B cell (primary cell): Measurements from ENCODE around the gene PPP3CA. TPM values are rescaled to one million over a fixed set of nuclear protein-coding genes. Genes with fewer than 3 reads are reported as not detected.

Experiments used
- ATAC-seq: fragments of 200-7000 bp; cut with Tn5 transposase; one replicate; pipeline ENCODE4 v1.10.0; 2021; ENCODE audit warnings: low read depth, mild to moderate bottlenecking, moderate number of reproducible peaks, moderate library complexity
- CTCF ChIA-PET: fragments of 350-600 bp; sonication (Branson Sonifier 250); formaldehyde crosslinking; loops from one replicate; lab custom pipeline; 2021; ENCODE audit warnings: antibody characterized with exemption, inconsistent platforms; lab: Charles Lee
- POLR2A ChIA-PET: fragments of 350-600 bp; sonication (Branson Sonifier 250); formaldehyde crosslinking; loops from one replicate; lab custom pipeline; 2021; ENCODE audit warnings: antibody characterized with exemption; lab: Charles Lee
- DNase-seq: peaks from one replicate; pipeline ENCODE4 v3.0.0; 2013
- H2AFZ ChIP-seq: 2 replicates; pipeline ENCODE4 v1.6.1; 2012; ENCODE audit warnings: mild to moderate bottlenecking, low read depth, low read length; ENCODE audit not compliant: insufficient read depth, poor library complexity, severe bottlenecking
- H3K27ac ChIP-seq, 2 donors: 1 replicate in 1 of 2; 2 replicates in 1 of 2; pipeline ENCODE4 v1.5.1; 2012 to 2013; ENCODE audit warnings: low read length in 2 of 2, mild to moderate bottlenecking in 2 of 2, moderate library complexity in 1 of 2
- H3K27me3 ChIP-seq, 4 experiments: fragments of 200-600 bp in 1 of 4; sonication (generic) in 1 of 4; replicated peaks in 1 of 4; 1 replicate in 2 of 4; 2 replicates in 2 of 4; pipeline versions ENCODE4 v1.6.1 to v1.7.0; 2013 to 2016; ENCODE audit warnings: low read length in 3 of 4, mild to moderate bottlenecking in 2 of 4, mixed read lengths in 1 of 4, moderate library complexity in 1 of 4; ENCODE audit not compliant: insufficient read depth in 4 of 4, control insufficient read depth in 3 of 4; ENCODE audit errors: control extremely low read depth in 1 of 4
- H3K36me3 ChIP-seq, 2 experiments: replicated peaks in 1 of 2; 1 replicate in 1 of 2; 2 replicates in 1 of 2; pipeline versions ENCODE4 v1.6.1 to v1.7.1; 2013; ENCODE audit warnings: low read length in 1 of 2; ENCODE audit not compliant: insufficient read depth in 2 of 2, control insufficient read depth in 1 of 2; ENCODE audit errors: control extremely low read depth in 1 of 2, extremely low read depth in 1 of 2
- H3K4me1 ChIP-seq, 2 donors: fragments of 200-600 bp in 1 of 2; sonication (generic) in 1 of 2; 1 replicate in 1 of 2; 2 replicates in 1 of 2; pipeline versions ENCODE4 v1.5.1 to v1.6.1; 2013 to 2017; ENCODE audit warnings: low read length in 2 of 2; ENCODE audit not compliant: control insufficient read depth in 2 of 2, insufficient read depth in 2 of 2
- H3K4me2 ChIP-seq: replicated peaks from 2 replicates; pipeline ENCODE3; 2012; ENCODE audit warnings: mild to moderate bottlenecking, low read depth, low read length; ENCODE audit not compliant: poor library complexity, severe bottlenecking
- H3K4me3 ChIP-seq, 5 experiments: fragments of 200-600 bp in 1 of 5; sonication (generic) in 1 of 5; 1 replicate in 3 of 5; 2 replicates in 2 of 5; pipeline versions ENCODE4 v1.5.1 to v1.7.0; 2011 to 2016; ENCODE audit warnings: low read length in 4 of 5, mild to moderate bottlenecking in 4 of 5, low read depth in 2 of 5, control low read depth in 1 of 5, moderate library complexity in 1 of 5; ENCODE audit not compliant: insufficient read depth in 1 of 5; ENCODE audit errors: control extremely low read depth in 1 of 5, extremely low read depth in 1 of 5
- H3K79me2 ChIP-seq: fragments of 200-600 bp; sonication (generic); one replicate; pipeline ENCODE4 v1.6.0; 2016; ENCODE audit warnings: low read length; ENCODE audit not compliant: control insufficient read depth, insufficient read depth
- H3K9ac ChIP-seq: fragments of 200-600 bp; sonication (generic); 2 replicates; pipeline ENCODE4 v1.6.1; 2017; ENCODE audit warnings: mild to moderate bottlenecking, low read length, moderate library complexity
- H3K9me3 ChIP-seq, 3 donors: one replicate each; pipeline versions ENCODE4 v1.6.1 to v1.7.1; 2013; ENCODE audit warnings: low read length in 2 of 3; ENCODE audit not compliant: control insufficient read depth in 2 of 3, insufficient read depth in 1 of 3; ENCODE audit errors: control extremely low read depth in 1 of 3
- H4K20me1 ChIP-seq: 2 replicates; pipeline ENCODE4 v1.6.0; 2012; ENCODE audit warnings: mild to moderate bottlenecking, low read length; ENCODE audit not compliant: insufficient read depth, control insufficient read depth, poor library complexity, severe bottlenecking
- H3K27ac Mint-ChIP-seq: one replicate; pipeline ENCODE4 v1.8.0; 2021; ENCODE audit warnings: mixed read lengths
- H3K27me3 Mint-ChIP-seq: one replicate; pipeline ENCODE4 v1.8.0; 2021; ENCODE audit warnings: mixed read lengths
- H3K4me1 Mint-ChIP-seq: one replicate; pipeline ENCODE4 v1.8.0; 2021; ENCODE audit warnings: mixed read lengths
- H3K4me3 Mint-ChIP-seq: one replicate; pipeline ENCODE4 v1.8.0; 2021; ENCODE audit warnings: mixed read lengths
- H3K9me3 Mint-ChIP-seq: one replicate; pipeline ENCODE4 v1.8.0; 2022; ENCODE audit warnings: mixed read lengths; ENCODE audit not compliant: insufficient read depth
- EZH2 ChIP-seq: IDR thresholded peaks from 2 replicates; pipeline ENCODE4 v1.6.1; 2012; ENCODE audit warnings: borderline replicate concordance, low read depth, mild to moderate bottlenecking, moderate library complexity, low read length; ENCODE audit not compliant: insufficient read depth, poor library complexity, severe bottlenecking
- WGBS: methylation state at CpG from one replicate; pipeline ENCODE4 v1.1.5; 2013; ENCODE audit warnings: missing lambda C conversion rate; ENCODE audit not compliant: insufficient coverage; 5-methylcytosine and 5-hydroxymethylcytosine counted together
- intact Hi-C: fragments of 100-400 bp; cut with micrococcal nuclease; formaldehyde crosslinking; loops from one replicate; pipeline ENCODE4 v1.10.0; 2022
- polyA plus RNA-seq: library from polyadenylated mRNA; depleted of rRNA; stranded (reverse); fragments of >200 nt; gene quantifications from 2 replicates; pipeline ENCODE4 v1.2.3, GENCODE V29; 2012
- total RNA-seq, 2 donors: library from RNA; stranded (reverse); fragments of 120-200 nt in 1 of 2; gene quantifications; 1 replicate in 1 of 2; 2 replicates in 1 of 2; pipeline versions ENCODE4 v1.2.3 to v1.2.4, GENCODE V29; 2013 to 2022
- TF ChIP-seq, protein P1 (sequence below): fragments of 200-600 bp; IDR thresholded peaks from one replicate; pipeline ENCODE4 v1.8.0; 2022; ENCODE audit warnings: antibody characterized with exemption, mild to moderate bottlenecking

The PPP3CA gene
- total and polyA plus RNA-seq, 2 donors (not counting 1 experiment from before 2014, with no cell fraction given) = 14.3 to 85.1 TPM

DNA sequence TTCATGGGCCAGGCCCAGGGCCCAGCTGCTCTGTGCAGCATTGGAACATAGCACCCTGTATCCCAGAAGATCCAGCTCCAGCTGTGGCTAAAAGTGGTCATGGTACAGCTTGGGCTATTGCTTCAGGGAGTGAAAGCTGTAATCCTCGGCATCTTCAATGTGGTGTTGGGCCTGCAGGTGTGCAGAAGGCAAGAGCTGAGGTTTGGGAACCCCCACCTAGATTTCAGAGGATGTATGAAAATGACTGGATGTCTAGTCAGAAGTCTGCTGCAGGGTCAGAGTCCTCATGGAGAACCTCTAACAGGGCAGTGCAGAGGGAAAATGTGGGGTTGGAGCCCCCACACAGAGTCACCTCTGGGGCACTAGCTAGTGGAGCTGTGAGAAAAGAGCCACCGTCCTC, 341.7 kb downstream of the PPP3CA start:
- Histone ChIP-seq H3K9ac (no peak overlapping the region), H3K4me3 (no peak overlapping the region), H3K4me1 (peaks cover 0 to 5% of the 10 kb centered on the region in 2 donors), H3K9me3 (peaks cover 2 to 6% (median 6%) of the 10 kb centered on the region in 3 donors), H3K4me2 (no peak overlapping the region), H3K79me2 (no peaks in the 10 kb centered on the region), H2AFZ (no peak overlapping the region), H3K36me3 (no peaks in the 10 kb centered on the region), H3K27ac (no peak overlapping the region), H3K27me3 (no peaks in the 10 kb centered on the region), H4K20me1 (no peaks in the 10 kb centered on the region)
- 82% methylated on average over 2 of the region's 2 CpGs for WGBS
- TF ChIP-seq EZH2 = no peak
- TF ChIP-seq, protein P1, sequence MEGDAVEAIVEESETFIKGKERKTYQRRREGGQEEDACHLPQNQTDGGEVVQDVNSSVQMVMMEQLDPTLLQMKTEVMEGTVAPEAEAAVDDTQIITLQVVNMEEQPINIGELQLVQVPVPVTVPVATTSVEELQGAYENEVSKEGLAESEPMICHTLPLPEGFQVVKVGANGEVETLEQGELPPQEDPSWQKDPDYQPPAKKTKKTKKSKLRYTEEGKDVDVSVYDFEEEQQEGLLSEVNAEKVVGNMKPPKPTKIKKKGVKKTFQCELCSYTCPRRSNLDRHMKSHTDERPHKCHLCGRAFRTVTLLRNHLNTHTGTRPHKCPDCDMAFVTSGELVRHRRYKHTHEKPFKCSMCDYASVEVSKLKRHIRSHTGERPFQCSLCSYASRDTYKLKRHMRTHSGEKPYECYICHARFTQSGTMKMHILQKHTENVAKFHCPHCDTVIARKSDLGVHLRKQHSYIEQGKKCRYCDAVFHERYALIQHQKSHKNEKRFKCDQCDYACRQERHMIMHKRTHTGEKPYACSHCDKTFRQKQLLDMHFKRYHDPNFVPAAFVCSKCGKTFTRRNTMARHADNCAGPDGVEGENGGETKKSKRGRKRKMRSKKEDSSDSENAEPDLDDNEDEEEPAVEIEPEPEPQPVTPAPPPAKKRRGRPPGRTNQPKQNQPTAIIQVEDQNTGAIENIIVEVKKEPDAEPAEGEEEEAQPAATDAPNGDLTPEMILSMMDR = no peak
- intact Hi-C loops = no loop called here
- no peaks in the 10 kb centered on the region for H3K27me3 Mint-ChIP-seq
- H3K4me1 Mint-ChIP-seq = peaks cover 7% of the 10 kb centered on the region
- ATAC-seq = no peak
- POLR2A ChIA-PET = no interaction called here
- H3K9me3 Mint-ChIP-seq = peaks cover under 1% of the 10 kb centered on the region
- no peak for DNase-seq
- CTCF ChIA-PET = no interaction called here
- H3K4me3 Mint-ChIP-seq = no peak overlapping the region
- no peak overlapping the region for H3K27ac Mint-ChIP-seq

GRCh38 chr4:101000496-101000895, 346.8 kb downstream of the PPP3CA start:
- DNase-seq (no peak), ATAC-seq (no peak)
- Histone ChIP-seq H3K27ac (no peak overlapping the region), H3K4me3 (no peak overlapping the region), H3K36me3 (no peaks in the 10 kb centered on the region), H3K4me1 (no peaks in the 10 kb centered on the region), H3K4me2 (no peak overlapping the region), H3K9ac (no peak overlapping the region), H3K27me3 (no peaks in the 10 kb centered on the region), H3K79me2 (no peaks in the 10 kb centered on the region), H4K20me1 (no peaks in the 10 kb centered on the region), H3K9me3 (peaks cover 1 to 6% (median 2%) of the 10 kb centered on the region in 3 donors), H2AFZ (no peak overlapping the region)
- Mint-ChIP-seq H3K27ac (no peak overlapping the region), H3K9me3 (peaks cover 2% of the 10 kb centered on the region), H3K4me1 (no peaks in the 10 kb centered on the region), H3K27me3 (no peaks in the 10 kb centered on the region), H3K4me3 (no peak overlapping the region)
- POLR2A ChIA-PET = no interaction called here
- intact Hi-C loops = no loop called here
- no CpG with 5 or more reads among the region's 1 CpG for WGBS
- TF ChIP-seq, protein P1 = no peak
- TF ChIP-seq EZH2 = no peak
- CTCF ChIA-PET = no interaction called here
